Fibroblast of lung (primary cell): ENCODE measurements around the gene FNDC5.

ENCODE experiments used
- CTCF ChIP-seq, 2 donors: IDR thresholded peaks in 1 of 2; conservative IDR thresholded peaks in 1 of 2; 1 replicate in 1 of 2; 2 replicates in 1 of 2; pipeline ENCODE4 v1.5.1; 2011 to 2012; ENCODE audit warnings: low read length in 2 of 2, control low read depth in 1 of 2, inconsistent platforms in 1 of 2, low read depth in 1 of 2, mild to moderate bottlenecking in 1 of 2
- EZH2 ChIP-seq: IDR thresholded peaks from 2 replicates; pipeline ENCODE4 v1.5.1; 2012; ENCODE audit warnings: low read length, control low read depth, mild to moderate bottlenecking; ENCODE audit errors: missing control alignments

DNA sequence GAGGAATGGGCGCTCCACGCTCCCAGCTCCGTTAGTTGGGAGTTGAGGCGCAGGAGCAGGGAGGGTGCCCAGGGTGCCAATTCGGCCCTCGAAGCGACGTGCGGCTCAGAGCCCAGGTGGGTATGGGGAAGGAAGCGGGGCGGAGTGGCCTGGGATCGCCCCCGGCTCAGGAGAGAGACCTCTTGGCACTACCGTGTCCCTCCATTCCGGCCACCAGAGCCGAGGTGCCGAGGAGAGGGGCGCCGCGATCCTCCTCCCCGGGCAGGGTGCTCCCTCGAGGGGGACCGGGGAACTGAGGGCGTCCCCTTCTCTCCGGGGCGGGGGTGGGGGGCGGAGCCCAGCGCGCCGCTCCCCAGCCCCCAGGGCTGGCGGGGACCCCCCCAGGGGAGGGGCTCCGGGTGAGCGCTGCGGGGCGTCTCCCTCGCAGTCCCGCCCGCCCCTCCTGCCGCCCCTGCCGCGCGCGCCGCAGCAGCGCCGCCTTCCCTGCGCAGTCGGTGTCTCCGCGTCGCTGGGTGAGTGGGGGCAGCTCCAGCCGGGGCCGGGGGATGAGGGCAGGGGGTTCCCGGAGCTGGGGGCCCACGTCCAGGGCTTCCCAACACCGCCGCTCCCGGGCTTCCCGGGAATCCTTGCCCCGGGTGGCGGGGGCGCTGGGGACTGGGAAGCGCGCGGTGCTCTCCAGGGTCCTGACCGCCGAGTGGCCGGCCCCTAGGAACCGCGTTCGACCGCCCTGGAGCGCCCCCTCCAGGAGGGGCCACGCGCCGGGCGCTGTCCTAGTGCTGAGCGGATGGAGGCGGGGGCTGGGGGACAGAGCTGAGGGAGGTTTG lies 15.5 kb upstream of the FNDC5 start, which contains the start of gene HPCA:
- peak; percentile 60 to 62 for TF ChIP-seq CTCF (conservative IDR thresholded peaks at IDR 0.05 in 1 of 2, IDR thresholded peaks at IDR 0.05 in 1 of 2; ENCODE audit: low read depth in 1 of 2, low read length in 2 of 2)
- peak; percentile 54 for TF ChIP-seq EZH2
